Esophagus mucosa (tissue), 1 donor: ENCODE results near the gene CNPY3. TPM values are rescaled to one million over a fixed set of nuclear protein-coding genes. Genes with fewer than 3 reads are reported as not detected.

Source experiments
- ATAC-seq: fragments of 200-7000 bp; cut with Tn5 transposase; one replicate; pipeline ENCODE4 v1.9.1; 2020
- total RNA-seq: library from RNA; stranded (reverse); gene quantifications from one replicate; pipeline ENCODE4 v1.2.4, GENCODE V29; 2023
- donor health status: DM: yes; HTN: yes; CAD: no.

Gene CNPY3
- total RNA-seq, 1 donor from 2014 or later = 13.6 TPM

- ATAC-seq = peak; percentile 94
These were observed 55.0 kb downstream of the CNPY3 start, which contains the start of gene PPP2R5D for GRCh38 chr6:42984001-42984923. PPP2R5D (plus strand) TSS chr6:42984570; CDS start chr6:42984678, 108 bp downstream.

- peak; percentile 0 for ATAC-seq
These were observed 55.7 kb downstream of the CNPY3 start for GRCh38 chr6:42984924-42985475.

GRCh38 chr6:42987533-42988451, 58.5 kb downstream of the CNPY3 start:
- no peak for ATAC-seq

- no peak for ATAC-seq
These were observed 59.3 kb downstream of the CNPY3 start for GRCh38 chr6:42988486-42989020.

Other genes with a start within 250 kb of the CNPY3 start
- gene PRPH2, start 206.9 kb upstream of the CNPY3 start, total RNA-seq = 0.08 TPM
- 15.0 TPM for gene TBCC, start 183.4 kb upstream of the CNPY3 start, total RNA-seq
- gene BICRAL, start 147.4 kb upstream of the CNPY3 start, total RNA-seq = 6.1 TPM
- gene RPL7L1, start 49.9 kb upstream of the CNPY3 start, total RNA-seq = 62.7 TPM
- gene PTCRA, start 13.4 kb upstream of the CNPY3 start, total RNA-seq = not detected
- gene GNMT, start 31.3 kb downstream of the CNPY3 start, total RNA-seq = not detected
- gene PEX6, start 49.7 kb downstream of the CNPY3 start, total RNA-seq = 19.4 TPM
- 21.2 TPM for gene PPP2R5D, start 55.1 kb downstream of the CNPY3 start, total RNA-seq
- 46.1 TPM for gene MEA1, start 84.5 kb downstream of the CNPY3 start, total RNA-seq
- 32.6 TPM for gene KLHDC3, start 84.8 kb downstream of the CNPY3 start, total RNA-seq
- 48.3 TPM for gene RRP36, start 92.1 kb downstream of the CNPY3 start, total RNA-seq
- gene CUL7, start 124.4 kb downstream of the CNPY3 start, total RNA-seq = 10.3 TPM
- gene MRPL2, start 130.0 kb downstream of the CNPY3 start, total RNA-seq = 45.0 TPM
- gene KLC4, start 130.2 kb downstream of the CNPY3 start, total RNA-seq = 7.5 TPM
- 37.3 TPM for gene PTK7, start 146.8 kb downstream of the CNPY3 start, total RNA-seq
- gene SRF, start 241.8 kb downstream of the CNPY3 start, total RNA-seq = 19.3 TPM